Mesenchymal stem cell (in vitro differentiated cells and primary cell): ENCODE measurements around the gene ALK.

Experiments used
- DNase-seq: peaks from one replicate; pipeline ENCODE4 v3.0.0-alpha.2; 2013
- H2AFZ ChIP-seq: one replicate; pipeline ENCODE4 v1.6.1; 2013; ENCODE audit warnings: low read depth, mild to moderate bottlenecking, control low read depth, inconsistent platforms, low read length, moderate library complexity
- H2AK5ac ChIP-seq: 2 replicates; pipeline ENCODE4 v1.6.1; 2013; ENCODE audit warnings: low read length, moderate library complexity, mild to moderate bottlenecking, inconsistent platforms; ENCODE audit not compliant: severe bottlenecking
- H2BK120ac ChIP-seq: one replicate; pipeline ENCODE4 v1.6.1; 2013; ENCODE audit warnings: low read depth, mild to moderate bottlenecking, inconsistent platforms, low read length, moderate library complexity
- H2BK12ac ChIP-seq, 2 experiments: one replicate each; pipeline ENCODE4 v1.6.1; 2013; ENCODE audit warnings: inconsistent platforms in 2 of 2, low read length in 2 of 2, mild to moderate bottlenecking in 2 of 2, moderate library complexity in 2 of 2, control low read depth in 1 of 2
- H2BK15ac ChIP-seq: one replicate; pipeline ENCODE4 v1.6.1; 2013; ENCODE audit warnings: mild to moderate bottlenecking, low read depth, inconsistent platforms; ENCODE audit not compliant: poor library complexity, severe bottlenecking
- H2BK5ac ChIP-seq: 2 replicates; pipeline ENCODE4 v1.6.1; 2013; ENCODE audit warnings: low read depth, mild to moderate bottlenecking, low read length, control low read depth, inconsistent platforms; ENCODE audit not compliant: poor library complexity, severe bottlenecking
- H3K14ac ChIP-seq, 2 experiments: one replicate each; pipeline ENCODE4 v1.6.1; 2013; ENCODE audit warnings: inconsistent platforms in 2 of 2, low read length in 2 of 2, control low read depth in 1 of 2, mild to moderate bottlenecking in 1 of 2, moderate library complexity in 1 of 2
- H3K18ac ChIP-seq, 2 experiments: one replicate each; pipeline ENCODE4 v1.6.1; 2013; ENCODE audit warnings: inconsistent platforms in 2 of 2, low read length in 2 of 2, control low read depth in 1 of 2, low read depth in 1 of 2, mild to moderate bottlenecking in 1 of 2
- H3K23ac ChIP-seq, 2 experiments: one replicate each; pipeline ENCODE4 v1.6.1; 2013; ENCODE audit warnings: inconsistent platforms in 2 of 2, low read length in 2 of 2, mild to moderate bottlenecking in 2 of 2, moderate library complexity in 2 of 2, control low read depth in 1 of 2
- H3K27ac ChIP-seq: 2 replicates; pipeline ENCODE4 v1.5.1; 2013; ENCODE audit warnings: mild to moderate bottlenecking, moderate library complexity, low read length, control low read depth, inconsistent platforms; ENCODE audit not compliant: poor library complexity, severe bottlenecking
- H3K27me3 ChIP-seq, 2 experiments: 2 replicates each; pipeline versions ENCODE4 v1.6.1 to v1.7.0; 2013; ENCODE audit warnings: low read length in 2 of 2, mild to moderate bottlenecking in 2 of 2, moderate library complexity in 2 of 2, control low read depth in 1 of 2, inconsistent platforms in 1 of 2; ENCODE audit not compliant: control insufficient read depth in 1 of 2, insufficient read depth in 1 of 2
- H3K36me3 ChIP-seq, 2 experiments: 2 replicates each; pipeline versions ENCODE4 v1.6.1 to v1.7.0; 2013; ENCODE audit warnings: low read length in 2 of 2, control low read depth in 1 of 2, inconsistent platforms in 1 of 2, low read depth in 1 of 2, mild to moderate bottlenecking in 1 of 2; ENCODE audit not compliant: insufficient read depth in 2 of 2, control insufficient read depth in 1 of 2
- H3K4ac ChIP-seq, 2 experiments: one replicate each; pipeline ENCODE4 v1.6.1; 2013; ENCODE audit warnings: inconsistent platforms in 2 of 2, low read length in 2 of 2, mild to moderate bottlenecking in 2 of 2, moderate library complexity in 2 of 2, control low read depth in 1 of 2, low read depth in 1 of 2
- H3K4me1 ChIP-seq: 2 replicates; pipeline ENCODE4 v1.6.1; 2013; ENCODE audit warnings: low read depth, low read length, control low read depth; ENCODE audit not compliant: control insufficient read depth, insufficient read depth
- H3K4me2 ChIP-seq: 2 replicates; pipeline ENCODE4 v1.6.1; 2013; ENCODE audit warnings: low read length, mild to moderate bottlenecking, inconsistent platforms; ENCODE audit not compliant: poor library complexity, severe bottlenecking
- H3K4me3 ChIP-seq, 2 experiments: 2 replicates each; pipeline versions ENCODE4 v1.5.1 to v1.7.0; 2013; ENCODE audit warnings: low read length in 2 of 2, mild to moderate bottlenecking in 2 of 2, control low read depth in 1 of 2, low read depth in 1 of 2; ENCODE audit not compliant: insufficient read depth in 1 of 2
- H3K79me1 ChIP-seq: replicated peaks from 2 replicates; pipeline ENCODE4 v1.6.1; 2013; ENCODE audit warnings: mild to moderate bottlenecking, control low read depth, low read length, inconsistent platforms; ENCODE audit not compliant: poor library complexity, severe bottlenecking
- H3K9ac ChIP-seq: 2 replicates; pipeline ENCODE4 v1.7.0; 2013; ENCODE audit warnings: mild to moderate bottlenecking, low read length, moderate library complexity
- H3K9me3 ChIP-seq: 2 replicates; pipeline ENCODE4 v1.7.0; 2013; ENCODE audit warnings: mild to moderate bottlenecking, low read length; ENCODE audit not compliant: control insufficient read depth
- H4K8ac ChIP-seq: one replicate; pipeline ENCODE4 v1.6.1; 2013; ENCODE audit warnings: inconsistent platforms, mild to moderate bottlenecking, low read length, moderate library complexity
- H4K91ac ChIP-seq: one replicate; pipeline ENCODE4 v1.6.1; 2013; ENCODE audit warnings: mild to moderate bottlenecking, low read length, inconsistent platforms
- WGBS: methylation state at CpG from one replicate; pipeline ENCODE4 v1.1.7; 2013; ENCODE audit warnings: mixed read lengths; 5-methylcytosine and 5-hydroxymethylcytosine counted together

The ALK gene

DNA sequence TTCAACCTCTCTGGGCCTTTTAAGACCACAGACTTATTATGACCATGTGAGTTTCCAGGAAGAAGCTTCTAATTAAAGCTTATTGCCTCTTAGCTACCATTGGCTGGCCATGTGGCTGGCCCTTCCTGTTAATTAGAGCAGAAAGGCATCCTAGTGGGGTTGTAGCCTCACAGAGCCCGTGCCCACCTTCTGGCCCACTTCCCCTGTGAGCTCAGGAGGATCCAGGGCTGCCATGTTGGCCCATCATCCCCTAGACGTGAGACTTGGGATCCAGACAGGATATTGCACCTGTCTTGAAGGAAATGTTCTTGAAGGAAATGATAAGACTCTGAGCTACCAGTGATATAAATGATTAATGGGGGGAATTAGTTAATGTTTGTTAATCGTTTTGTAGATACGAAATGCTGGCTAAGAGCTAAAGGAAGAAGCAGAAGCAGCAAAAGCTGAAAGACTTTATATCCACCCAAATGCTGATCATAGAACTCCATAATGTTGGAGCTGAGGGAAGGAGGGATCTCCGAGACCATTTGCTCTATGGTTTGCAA lies 550.7 kb downstream of the ALK start:
- H4K8ac ChIP-seq: no peak overlapping the region
- H3K4me1 ChIP-seq: no peaks in the 10 kb centered on the region
- H2BK15ac ChIP-seq: no peak overlapping the region
- H4K91ac ChIP-seq: no peak overlapping the region
- H3K79me1 ChIP-seq: no peaks in the 10 kb centered on the region
- no peak overlapping the region for H2BK12ac ChIP-seq
- peaks cover 0 to 3% of the 10 kb centered on the region in 2 experiments for H3K27me3 ChIP-seq
- H3K18ac ChIP-seq: no peak overlapping the region
- no peak overlapping the region for H3K27ac ChIP-seq
- no peaks in the 10 kb centered on the region for H3K36me3 ChIP-seq
- DNase-seq: no peak
- H3K9me3 ChIP-seq: no peaks in the 10 kb centered on the region
- WGBS: 73% methylated on average over 5 of the region's 5 CpGs
- H3K4me2 ChIP-seq: no peak overlapping the region
- H2BK120ac ChIP-seq: no peak overlapping the region
- no peak overlapping the region for H3K23ac ChIP-seq
- H3K4ac ChIP-seq: no peak overlapping the region
- H2AFZ ChIP-seq: no peak overlapping the region
- H3K14ac ChIP-seq: no peak overlapping the region
- no peak overlapping the region for H3K9ac ChIP-seq
- no peak overlapping the region for H2BK5ac ChIP-seq
- no peak overlapping the region for H2AK5ac ChIP-seq
- H3K4me3 ChIP-seq: no peak overlapping the region

- Histone ChIP-seq H2BK15ac (no peak overlapping the region), H3K4ac (no peak overlapping the region), H4K8ac (no peak overlapping the region), H3K9ac (no peak overlapping the region), H2BK5ac (no peak overlapping the region), H3K79me1 (no peaks in the 10 kb centered on the region), H3K4me2 (no peak overlapping the region), H3K18ac (no peak overlapping the region), H3K36me3 (no peaks in the 10 kb centered on the region), H2BK120ac (no peak overlapping the region), H3K27me3 (peaks cover 0 to 3% of the 10 kb centered on the region in 2 experiments), H2AK5ac (no peak overlapping the region), H4K91ac (no peak overlapping the region), H3K14ac (no peak overlapping the region), H3K23ac (no peak overlapping the region), H3K27ac (no peak overlapping the region), H2AFZ (no peak overlapping the region), H3K9me3 (no peaks in the 10 kb centered on the region), H3K4me1 (no peaks in the 10 kb centered on the region), H3K4me3 (no peak overlapping the region), H2BK12ac (no peak overlapping the region)
- DNase-seq: no peak
- 59% methylated on average over 4 of the region's 4 CpGs for WGBS
These were observed 551.2 kb downstream of the ALK start for GRCh38 chr2:29370173-29370572.

DNA sequence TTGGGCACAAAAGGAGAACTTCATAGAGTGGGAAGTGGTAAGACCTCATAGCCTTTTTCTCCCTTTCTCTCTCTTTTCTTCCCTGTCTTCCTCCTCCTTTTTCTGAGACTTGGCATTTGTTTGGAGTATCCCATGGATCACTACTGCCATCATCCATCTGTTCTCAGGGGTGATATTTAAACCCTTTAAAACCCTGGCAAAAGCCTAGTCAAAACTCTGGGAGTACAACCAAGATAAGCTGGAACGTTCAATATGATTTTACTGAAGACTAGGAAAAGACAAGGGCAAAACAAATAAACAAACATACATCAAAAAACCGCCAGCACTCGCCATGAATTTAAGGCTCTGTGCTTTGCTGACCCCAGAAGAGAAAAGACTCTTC lies 552.7 kb downstream of the ALK start:
- Histone ChIP-seq H3K4me2 (no peak overlapping the region), H3K36me3 (no peaks in the 10 kb centered on the region), H3K27me3 (peaks cover 0 to 3% of the 10 kb centered on the region in 2 experiments), H3K9ac (no peak overlapping the region), H3K4me3 (no peak overlapping the region), H3K14ac (no peak overlapping the region), H2BK12ac (no peak overlapping the region), H3K79me1 (no peaks in the 10 kb centered on the region), H2AK5ac (no peak overlapping the region), H4K91ac (no peak overlapping the region), H3K27ac (no peak overlapping the region), H4K8ac (no peak overlapping the region), H2BK120ac (no peak overlapping the region), H2BK5ac (no peak overlapping the region), H2BK15ac (no peak overlapping the region), H3K4me1 (no peaks in the 10 kb centered on the region), H3K23ac (no peak overlapping the region), H2AFZ (no peak overlapping the region), H3K18ac (no peak overlapping the region), H3K9me3 (no peaks in the 10 kb centered on the region), H3K4ac (no peak overlapping the region)
- no peak for DNase-seq
- WGBS: 64% methylated on average over 3 of the region's 3 CpGs

GRCh38 chr2:29367986-29368658 lies 553.3 kb downstream of the ALK start:
- H2BK15ac ChIP-seq: no peak overlapping the region
- 86% methylated on average over 1 of the region's 3 CpGs for WGBS

More at GRCh38 chr2:29367986-29368658, 553.3 kb downstream of the ALK start:
- no peak overlapping the region for H3K18ac ChIP-seq
- H3K23ac ChIP-seq: no peak overlapping the region
- no peak overlapping the region for H3K4me3 ChIP-seq
- no peak overlapping the region for H3K27ac ChIP-seq
- H3K9me3 ChIP-seq: no peaks in the 10 kb centered on the region
- H2BK120ac ChIP-seq: no peak overlapping the region
- H3K79me1 ChIP-seq: no peaks in the 10 kb centered on the region
- no peak overlapping the region for H2AK5ac ChIP-seq
- no peak overlapping the region for H2BK12ac ChIP-seq
- H3K27me3 ChIP-seq: peaks cover 3 to 8% of the 10 kb centered on the region in 2 experiments
- DNase-seq: no peak
- H2BK5ac ChIP-seq: no peak overlapping the region
- no peak overlapping the region for H3K4me2 ChIP-seq
- H3K14ac ChIP-seq: no peak overlapping the region
- no peaks in the 10 kb centered on the region for H3K36me3 ChIP-seq
- no peak overlapping the region for H2AFZ ChIP-seq
- no peak overlapping the region for H4K91ac ChIP-seq
- H4K8ac ChIP-seq: no peak overlapping the region
- no peak overlapping the region for H3K9ac ChIP-seq
- no peak overlapping the region for H3K4ac ChIP-seq
- no peaks in the 10 kb centered on the region for H3K4me1 ChIP-seq
